ENCODE measurements around the gene FAM20C.

FAM20C gene

GRCh38 chr7:176786-177459, 15.4 kb upstream of the FAM20C start:
- TF ChIP-seq GABPA (IDR thresholded peaks at IDR 0.05; ENCODE audit: low read depth) = no peak
- TF ChIP-seq, protein P1, sequence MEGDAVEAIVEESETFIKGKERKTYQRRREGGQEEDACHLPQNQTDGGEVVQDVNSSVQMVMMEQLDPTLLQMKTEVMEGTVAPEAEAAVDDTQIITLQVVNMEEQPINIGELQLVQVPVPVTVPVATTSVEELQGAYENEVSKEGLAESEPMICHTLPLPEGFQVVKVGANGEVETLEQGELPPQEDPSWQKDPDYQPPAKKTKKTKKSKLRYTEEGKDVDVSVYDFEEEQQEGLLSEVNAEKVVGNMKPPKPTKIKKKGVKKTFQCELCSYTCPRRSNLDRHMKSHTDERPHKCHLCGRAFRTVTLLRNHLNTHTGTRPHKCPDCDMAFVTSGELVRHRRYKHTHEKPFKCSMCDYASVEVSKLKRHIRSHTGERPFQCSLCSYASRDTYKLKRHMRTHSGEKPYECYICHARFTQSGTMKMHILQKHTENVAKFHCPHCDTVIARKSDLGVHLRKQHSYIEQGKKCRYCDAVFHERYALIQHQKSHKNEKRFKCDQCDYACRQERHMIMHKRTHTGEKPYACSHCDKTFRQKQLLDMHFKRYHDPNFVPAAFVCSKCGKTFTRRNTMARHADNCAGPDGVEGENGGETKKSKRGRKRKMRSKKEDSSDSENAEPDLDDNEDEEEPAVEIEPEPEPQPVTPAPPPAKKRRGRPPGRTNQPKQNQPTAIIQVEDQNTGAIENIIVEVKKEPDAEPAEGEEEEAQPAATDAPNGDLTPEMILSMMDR (IDR thresholded peaks at IDR 0.05; ENCODE audit: insufficient read depth, low read length) = no peak
- TF ChIP-seq SPI1 (IDR thresholded peaks at IDR 0.05; ENCODE audit: borderline replicate concordance, low read depth) = no peak
- TF ChIP-seq, protein P2, sequence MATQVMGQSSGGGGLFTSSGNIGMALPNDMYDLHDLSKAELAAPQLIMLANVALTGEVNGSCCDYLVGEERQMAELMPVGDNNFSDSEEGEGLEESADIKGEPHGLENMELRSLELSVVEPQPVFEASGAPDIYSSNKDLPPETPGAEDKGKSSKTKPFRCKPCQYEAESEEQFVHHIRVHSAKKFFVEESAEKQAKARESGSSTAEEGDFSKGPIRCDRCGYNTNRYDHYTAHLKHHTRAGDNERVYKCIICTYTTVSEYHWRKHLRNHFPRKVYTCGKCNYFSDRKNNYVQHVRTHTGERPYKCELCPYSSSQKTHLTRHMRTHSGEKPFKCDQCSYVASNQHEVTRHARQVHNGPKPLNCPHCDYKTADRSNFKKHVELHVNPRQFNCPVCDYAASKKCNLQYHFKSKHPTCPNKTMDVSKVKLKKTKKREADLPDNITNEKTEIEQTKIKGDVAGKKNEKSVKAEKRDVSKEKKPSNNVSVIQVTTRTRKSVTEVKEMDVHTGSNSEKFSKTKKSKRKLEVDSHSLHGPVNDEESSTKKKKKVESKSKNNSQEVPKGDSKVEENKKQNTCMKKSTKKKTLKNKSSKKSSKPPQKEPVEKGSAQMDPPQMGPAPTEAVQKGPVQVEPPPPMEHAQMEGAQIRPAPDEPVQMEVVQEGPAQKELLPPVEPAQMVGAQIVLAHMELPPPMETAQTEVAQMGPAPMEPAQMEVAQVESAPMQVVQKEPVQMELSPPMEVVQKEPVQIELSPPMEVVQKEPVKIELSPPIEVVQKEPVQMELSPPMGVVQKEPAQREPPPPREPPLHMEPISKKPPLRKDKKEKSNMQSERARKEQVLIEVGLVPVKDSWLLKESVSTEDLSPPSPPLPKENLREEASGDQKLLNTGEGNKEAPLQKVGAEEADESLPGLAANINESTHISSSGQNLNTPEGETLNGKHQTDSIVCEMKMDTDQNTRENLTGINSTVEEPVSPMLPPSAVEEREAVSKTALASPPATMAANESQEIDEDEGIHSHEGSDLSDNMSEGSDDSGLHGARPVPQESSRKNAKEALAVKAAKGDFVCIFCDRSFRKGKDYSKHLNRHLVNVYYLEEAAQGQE (IDR thresholded peaks at IDR 0.05; ENCODE audit: insufficient replicate concordance, low read depth) = no peak
- TF ChIP-seq POLR2AphosphoS5 (IDR thresholded peaks at IDR 0.05; ENCODE audit: low read depth) = no peak
- H3K27me3 ChIP-seq (ENCODE audit: insufficient read depth, poor library complexity, severe bottlenecking) = no peaks in the 10 kb centered on the region
- DNase-seq (ENCODE audit: low read depth in 1 of 2, low spot score in 1 of 2) = no peak
- no peak overlapping the region for H3K4me3 ChIP-seq (replicated peaks; ENCODE audit: insufficient read depth, low read length)
- H3K27ac ChIP-seq (replicated peaks) = no peak overlapping the region

DNA sequence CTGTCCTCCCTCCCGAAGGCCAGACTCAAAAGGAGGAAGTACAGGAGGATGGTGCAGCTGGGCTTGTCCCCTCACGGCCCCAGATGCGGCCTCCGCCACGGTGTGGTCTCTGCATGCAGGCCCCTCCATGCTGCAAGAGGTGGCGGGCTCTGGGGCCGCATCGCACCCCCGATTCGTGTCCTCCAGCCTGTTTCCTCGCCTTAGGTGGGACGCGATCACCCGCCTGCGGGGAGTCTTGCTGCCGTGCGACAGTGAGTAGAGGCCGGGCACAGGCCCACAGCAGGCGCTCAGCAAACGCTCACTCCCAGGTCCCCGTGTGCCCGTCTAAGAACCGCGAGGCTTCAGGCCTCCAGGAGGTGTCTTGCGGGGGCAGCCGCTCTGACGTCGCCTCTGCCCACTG, 13.9 kb upstream of the FAM20C start:
- Histone ChIP-seq H3K27me3 (ENCODE audit: insufficient read depth, poor library complexity, severe bottlenecking) (no peaks in the 10 kb centered on the region), H3K27ac (replicated peaks) (no peak overlapping the region), H3K4me3 (replicated peaks; ENCODE audit: insufficient read depth, low read length) (no peak overlapping the region)
- TF ChIP-seq SPI1 (IDR thresholded peaks at IDR 0.05; ENCODE audit: borderline replicate concordance, low read depth) = no peak
- TF ChIP-seq GABPA (IDR thresholded peaks at IDR 0.05; ENCODE audit: low read depth) = no peak
- TF ChIP-seq, protein P1 (IDR thresholded peaks at IDR 0.05; ENCODE audit: insufficient read depth, low read length) = no peak
- TF ChIP-seq POLR2AphosphoS5 (IDR thresholded peaks at IDR 0.05; ENCODE audit: low read depth) = no peak
- TF ChIP-seq, protein P2 (IDR thresholded peaks at IDR 0.05; ENCODE audit: insufficient replicate concordance, low read depth) = no peak
- DNase-seq (ENCODE audit: low read depth in 1 of 2, low spot score in 1 of 2) = no peak

DNA sequence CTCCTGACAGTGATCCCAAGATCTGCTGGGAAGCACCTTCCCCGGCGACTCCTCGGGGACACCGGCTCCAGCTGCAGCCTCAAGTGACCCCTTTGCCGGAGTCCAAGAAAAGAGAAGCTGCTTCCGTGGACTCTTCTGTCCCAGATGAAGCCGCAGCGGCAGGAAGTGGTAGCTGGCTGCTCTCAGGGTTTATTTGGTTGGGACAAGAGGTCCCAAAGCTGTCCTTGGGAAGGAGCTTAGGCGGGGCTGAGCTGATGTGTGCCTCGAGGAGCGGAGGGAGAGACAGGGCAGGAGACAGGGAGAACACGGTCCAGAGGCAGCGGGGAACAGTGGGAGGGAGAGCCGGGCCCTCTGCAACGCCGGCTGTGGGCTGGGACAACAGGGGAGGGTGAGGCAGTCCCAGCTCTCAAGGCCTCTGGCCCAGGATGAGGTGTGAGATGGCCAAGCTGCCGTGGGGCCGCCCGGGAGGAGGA, 13.1 kb upstream of the FAM20C start:
- Histone ChIP-seq H3K27ac (replicated peaks) (no peak overlapping the region), H3K27me3 (ENCODE audit: insufficient read depth, poor library complexity, severe bottlenecking) (no peaks in the 10 kb centered on the region), H3K4me3 (replicated peaks; ENCODE audit: insufficient read depth, low read length) (no peak overlapping the region)
- TF ChIP-seq, protein P1 (IDR thresholded peaks at IDR 0.05; ENCODE audit: insufficient read depth, low read length) = no peak
- TF ChIP-seq POLR2AphosphoS5 (IDR thresholded peaks at IDR 0.05; ENCODE audit: low read depth) (no peak), GABPA (IDR thresholded peaks at IDR 0.05; ENCODE audit: low read depth) (no peak), SPI1 (IDR thresholded peaks at IDR 0.05; ENCODE audit: borderline replicate concordance, low read depth) (no peak)
- TF ChIP-seq, protein P2 (IDR thresholded peaks at IDR 0.05; ENCODE audit: insufficient replicate concordance, low read depth) = no peak
- peak in 1 of 2 experiments; percentile 13 for DNase-seq (ENCODE audit: low read depth in 1 of 2, low spot score in 1 of 2)

All from HL-60 (cell line).